Trophoblast cell (in vitro differentiated cells and primary cell): ENCODE measurements around the gene FANCE.

Source experiments
- DNase-seq, 2 donors: peaks; one replicate each; pipeline ENCODE4 v3.0.0-alpha.2; 2016
- H2AFZ ChIP-seq: 2 replicates; pipeline ENCODE4 v1.6.1; 2013; ENCODE audit warnings: low read length, moderate library complexity, mild to moderate bottlenecking; ENCODE audit not compliant: insufficient read depth, poor library complexity
- H2AK5ac ChIP-seq: 2 replicates; pipeline ENCODE4 v1.6.1; 2013; ENCODE audit warnings: mild to moderate bottlenecking, low read length
- H2BK120ac ChIP-seq: 2 replicates; pipeline ENCODE4 v1.6.1; 2013; ENCODE audit warnings: low read length, mild to moderate bottlenecking, moderate library complexity; ENCODE audit not compliant: insufficient read depth, poor library complexity
- H2BK12ac ChIP-seq: 2 replicates; pipeline ENCODE4 v1.6.1; 2013; ENCODE audit warnings: mild to moderate bottlenecking, low read length, moderate library complexity
- H2BK5ac ChIP-seq: 2 replicates; pipeline ENCODE4 v1.6.1; 2013; ENCODE audit warnings: low read length, low read depth, moderate library complexity, mild to moderate bottlenecking; ENCODE audit not compliant: poor library complexity
- H3K14ac ChIP-seq: 2 replicates; pipeline ENCODE4 v1.6.1; 2013; ENCODE audit warnings: mild to moderate bottlenecking, low read length
- H3K18ac ChIP-seq: 2 replicates; pipeline ENCODE4 v1.6.1; 2013; ENCODE audit warnings: mild to moderate bottlenecking, low read length
- H3K23ac ChIP-seq: 2 replicates; pipeline ENCODE4 v1.6.1; 2013; ENCODE audit warnings: low read length
- H3K27ac ChIP-seq: 2 replicates; pipeline ENCODE4 v1.5.1; 2013; ENCODE audit warnings: low read depth, mild to moderate bottlenecking, inconsistent platforms, low read length, moderate library complexity
- H3K27me3 ChIP-seq: 2 replicates; pipeline ENCODE4 v1.6.1; 2013; ENCODE audit warnings: inconsistent platforms, mild to moderate bottlenecking, low read length, moderate library complexity; ENCODE audit not compliant: insufficient read depth
- H3K36me3 ChIP-seq, 2 experiments: 1 replicate in 1 of 2; 2 replicates in 1 of 2; pipeline ENCODE4 v1.6.1; 2013; ENCODE audit warnings: low read length in 2 of 2, mild to moderate bottlenecking in 2 of 2, moderate library complexity in 1 of 2; ENCODE audit not compliant: insufficient read depth in 2 of 2, control insufficient read depth in 1 of 2
- H3K4ac ChIP-seq: 2 replicates; pipeline ENCODE4 v1.6.1; 2013; ENCODE audit warnings: low read depth, mild to moderate bottlenecking, low read length, moderate library complexity
- H3K4me1 ChIP-seq, 2 experiments: 1 replicate in 1 of 2; 2 replicates in 1 of 2; pipeline ENCODE4 v1.6.1; 2013; ENCODE audit warnings: low read length in 2 of 2, mild to moderate bottlenecking in 2 of 2, moderate library complexity in 1 of 2; ENCODE audit not compliant: insufficient read depth in 2 of 2, control insufficient read depth in 1 of 2
- H3K4me2 ChIP-seq: 2 replicates; pipeline ENCODE4 v1.6.1; 2013; ENCODE audit warnings: inconsistent platforms, mild to moderate bottlenecking, low read length, moderate library complexity
- H3K4me3 ChIP-seq: 2 replicates; pipeline ENCODE4 v1.5.1; 2013; ENCODE audit warnings: mild to moderate bottlenecking, low read depth, low read length, inconsistent platforms
- H3K79me1 ChIP-seq: one replicate; pipeline ENCODE4 v1.6.1; 2013; ENCODE audit warnings: low read length
- H3K79me2 ChIP-seq: 2 replicates; pipeline ENCODE4 v1.6.1; 2013; ENCODE audit warnings: low read length, mild to moderate bottlenecking; ENCODE audit not compliant: control insufficient read depth, insufficient read depth, poor library complexity
- H3K9ac ChIP-seq: 2 replicates; pipeline ENCODE4 v1.6.1; 2013; ENCODE audit warnings: mild to moderate bottlenecking, low read length
- H3K9me3 ChIP-seq: 2 replicates; pipeline ENCODE4 v1.6.1; 2013; ENCODE audit warnings: low read depth, mild to moderate bottlenecking, control low read depth, inconsistent platforms, low read length; ENCODE audit not compliant: insufficient read depth
- H4K12ac ChIP-seq: 2 replicates; pipeline ENCODE4 v1.6.1; 2013; ENCODE audit warnings: low read depth, mild to moderate bottlenecking, low read length, moderate library complexity
- H4K8ac ChIP-seq: 2 replicates; pipeline ENCODE4 v1.6.1; 2013; ENCODE audit warnings: low read depth, mild to moderate bottlenecking, low read length, moderate library complexity
- H4K91ac ChIP-seq: one replicate; pipeline ENCODE4 v1.6.1; 2013; ENCODE audit warnings: low read depth, mild to moderate bottlenecking, low read length, moderate library complexity
- WGBS: extraction: QIAGEN DNeasy Blood & Tissue Kit; methylation state at CpG from one replicate; pipeline ENCODE4 v1.1.7; 2013; ENCODE audit warnings: missing lambda C conversion rate; ENCODE audit not compliant: insufficient read length, insufficient coverage; ENCODE audit errors: extremely low coverage; 5-methylcytosine and 5-hydroxymethylcytosine counted together

The FANCE gene

GRCh38 chr6:35427435-35427834 is 24.7 kb upstream of the FANCE start:
- H3K23ac ChIP-seq = no peak overlapping the region
- no peak overlapping the region for H3K18ac ChIP-seq
- H4K12ac ChIP-seq = no peak overlapping the region
- no peak overlapping the region for H2AFZ ChIP-seq
- peaks cover 4 to 6% of the 10 kb centered on the region in 2 experiments for H3K4me1 ChIP-seq
- no peak overlapping the region for H2BK120ac ChIP-seq
- H4K91ac ChIP-seq = no peak overlapping the region
- H3K27me3 ChIP-seq = no peaks in the 10 kb centered on the region
- H3K4me3 ChIP-seq = no peak overlapping the region
- H3K36me3 ChIP-seq = peaks cover 28 to 39% of the 10 kb centered on the region in 2 experiments
- H3K9ac ChIP-seq = no peak overlapping the region
- H3K4me2 ChIP-seq = no peak overlapping the region
- no peaks in the 10 kb centered on the region for H3K79me2 ChIP-seq
- H2AK5ac ChIP-seq = no peak overlapping the region
- peaks cover 13% of the 10 kb centered on the region for H3K9me3 ChIP-seq
- WGBS = no CpG with 5 or more reads among the region's 5 CpGs
- H3K27ac ChIP-seq = no peak overlapping the region
- no peak overlapping the region for H3K4ac ChIP-seq
- H4K8ac ChIP-seq = no peak overlapping the region
- H2BK5ac ChIP-seq = no peak overlapping the region
- H3K79me1 ChIP-seq = no peaks in the 10 kb centered on the region
- H2BK12ac ChIP-seq = no peak overlapping the region
- no peak overlapping the region for H3K14ac ChIP-seq
- no peak for DNase-seq

GRCh38 chr6:35427851-35428321 is 24.3 kb upstream of the FANCE start:
- Histone ChIP-seq H3K9me3 (peaks cover 13% of the 10 kb centered on the region), H3K4me2 (no peak overlapping the region), H3K23ac (no peak overlapping the region), H3K14ac (no peak overlapping the region), H2BK5ac (no peak overlapping the region), H3K79me1 (no peaks in the 10 kb centered on the region), H2AFZ (no peak overlapping the region), H2BK120ac (no peak overlapping the region), H3K4ac (no peak overlapping the region), H4K12ac (no peak overlapping the region), H3K36me3 (peaks cover 27 to 39% of the 10 kb centered on the region in 2 experiments), H3K27me3 (no peaks in the 10 kb centered on the region), H3K4me1 (peaks cover 4 to 6% of the 10 kb centered on the region in 2 experiments), H4K8ac (no peak overlapping the region), H3K9ac (no peak overlapping the region), H3K4me3 (no peak overlapping the region), H2BK12ac (no peak overlapping the region), H3K27ac (no peak overlapping the region), H4K91ac (no peak overlapping the region), H2AK5ac (no peak overlapping the region), H3K79me2 (no peaks in the 10 kb centered on the region), H3K18ac (no peak overlapping the region)
- WGBS = no CpG with 5 or more reads among the region's 9 CpGs
- DNase-seq = no peak

- H3K4ac ChIP-seq = no peak overlapping the region
- WGBS = no CpG with 5 or more reads among the region's 10 CpGs
- no peak overlapping the region for H4K12ac ChIP-seq
Measured at GRCh38 chr6:35428421-35429149, 23.6 kb upstream of the FANCE start.

GRCh38 chr6:35429463-35429862 is 22.7 kb upstream of the FANCE start:
- no peak overlapping the region for H3K23ac ChIP-seq
- no peak overlapping the region for H2BK120ac ChIP-seq
- peaks cover 4 to 6% of the 10 kb centered on the region in 2 experiments for H3K4me1 ChIP-seq
- H3K79me1 ChIP-seq = no peaks in the 10 kb centered on the region
- no peak overlapping the region for H2AFZ ChIP-seq
- H4K8ac ChIP-seq = no peak overlapping the region
- no peak overlapping the region for H2BK5ac ChIP-seq
- no peak overlapping the region for H3K18ac ChIP-seq
- peaks cover 18 to 28% of the 10 kb centered on the region in 2 experiments for H3K36me3 ChIP-seq
- H2AK5ac ChIP-seq = no peak overlapping the region
- no peak overlapping the region for H2BK12ac ChIP-seq
- H3K4me2 ChIP-seq = no peak overlapping the region
- no peak overlapping the region for H3K14ac ChIP-seq
- H3K4me3 ChIP-seq = no peak overlapping the region
- no peak overlapping the region for H3K9ac ChIP-seq
- H3K27ac ChIP-seq = no peak overlapping the region
- no peaks in the 10 kb centered on the region for H3K79me2 ChIP-seq
- no CpG with 5 or more reads among the region's 2 CpGs for WGBS
- no peak overlapping the region for H4K12ac ChIP-seq
- no peak overlapping the region for H3K4ac ChIP-seq
- H4K91ac ChIP-seq = no peak overlapping the region
- H3K27me3 ChIP-seq = no peaks in the 10 kb centered on the region
- no peak for DNase-seq
- peaks cover 13% of the 10 kb centered on the region for H3K9me3 ChIP-seq

More at GRCh38 chr6:35428421-35429149, 23.6 kb upstream of the FANCE start:
- Histone ChIP-seq H3K4me2 (no peak overlapping the region), H2BK5ac (no peak overlapping the region), H3K14ac (no peak overlapping the region), H2AFZ (no peak overlapping the region), H2AK5ac (no peak overlapping the region), H3K27ac (no peak overlapping the region), H3K9me3 (peaks cover 13% of the 10 kb centered on the region), H3K79me2 (no peaks in the 10 kb centered on the region), H3K36me3 (peaks cover 27 to 37% of the 10 kb centered on the region in 2 experiments), H3K27me3 (no peaks in the 10 kb centered on the region), H3K23ac (no peak overlapping the region), H3K4me1 (peaks cover 4 to 6% of the 10 kb centered on the region in 2 experiments), H3K18ac (no peak overlapping the region), H2BK120ac (no peak overlapping the region), H3K79me1 (no peaks in the 10 kb centered on the region), H4K8ac (no peak overlapping the region), H3K9ac (no peak overlapping the region), H4K91ac (no peak overlapping the region), H2BK12ac (no peak overlapping the region), H3K4me3 (no peak overlapping the region)
- DNase-seq = no peak
